ENCODE results near the gene SRY. TPM values are rescaled to one million over a fixed set of nuclear protein-coding genes. Genes with fewer than 3 reads are reported as not detected.

SRY gene
- total RNA-seq, 1 donor from 2014 or later = not detected

- no peak for TF ChIP-seq CTCF (IDR thresholded peaks at IDR 0.05)
- no peak overlapping the region for H3K4me3 Mint-ChIP-seq (ENCODE audit: unreplicated experiment)
- H3K4me1 Mint-ChIP-seq (ENCODE audit: unreplicated experiment) = no peaks in the 10 kb centered on the region
- H3K9me3 Mint-ChIP-seq (ENCODE audit: unreplicated experiment) = no peaks in the 10 kb centered on the region
- H3K36me3 Mint-ChIP-seq (ENCODE audit: unreplicated experiment) = no peaks in the 10 kb centered on the region
- no peaks in the 10 kb centered on the region for H3K27me3 Mint-ChIP-seq (ENCODE audit: unreplicated experiment)
- no peak for DNase-seq (ENCODE audit: extremely low spot score, unreplicated experiment)
- H3K27ac Mint-ChIP-seq (ENCODE audit: unreplicated experiment) = no peak overlapping the region
These were observed 12.8 kb upstream of the SRY start for GRCh38 chrY:2800246-2800645.

GRCh38 chrY:2797991-2798390 lies 10.5 kb upstream of the SRY start:
- Mint-ChIP-seq H3K9me3 (ENCODE audit: unreplicated experiment) (no peaks in the 10 kb centered on the region), H3K36me3 (ENCODE audit: unreplicated experiment) (no peaks in the 10 kb centered on the region), H3K4me1 (ENCODE audit: unreplicated experiment) (no peaks in the 10 kb centered on the region), H3K27me3 (ENCODE audit: unreplicated experiment) (no peaks in the 10 kb centered on the region), H3K4me3 (ENCODE audit: unreplicated experiment) (no peak overlapping the region), H3K27ac (ENCODE audit: unreplicated experiment) (no peak overlapping the region)
- DNase-seq (ENCODE audit: extremely low spot score, unreplicated experiment) = no peak
- no peak for TF ChIP-seq CTCF (IDR thresholded peaks at IDR 0.05)

GRCh38 chrY:2796977-2797523 lies 9.6 kb upstream of the SRY start:
- H3K4me3 Mint-ChIP-seq (ENCODE audit: unreplicated experiment) = no peak overlapping the region
- no peaks in the 10 kb centered on the region for H3K36me3 Mint-ChIP-seq (ENCODE audit: unreplicated experiment)
- no peak overlapping the region for H3K27ac Mint-ChIP-seq (ENCODE audit: unreplicated experiment)
- H3K9me3 Mint-ChIP-seq (ENCODE audit: unreplicated experiment) = no peaks in the 10 kb centered on the region
- no peak for TF ChIP-seq CTCF (IDR thresholded peaks at IDR 0.05)
- DNase-seq (ENCODE audit: extremely low spot score, unreplicated experiment) = no peak
- H3K27me3 Mint-ChIP-seq (ENCODE audit: unreplicated experiment) = no peaks in the 10 kb centered on the region
- no peaks in the 10 kb centered on the region for H3K4me1 Mint-ChIP-seq (ENCODE audit: unreplicated experiment)

GRCh38 chrY:2789756-2790155 lies 2.3 kb upstream of the SRY start:
- TF ChIP-seq CTCF (IDR thresholded peaks at IDR 0.05) = no peak
- H3K4me3 Mint-ChIP-seq (ENCODE audit: unreplicated experiment) = no peak overlapping the region
- H3K27me3 Mint-ChIP-seq (ENCODE audit: unreplicated experiment) = no peaks in the 10 kb centered on the region
- H3K36me3 Mint-ChIP-seq (ENCODE audit: unreplicated experiment) = no peaks in the 10 kb centered on the region
- no peak overlapping the region for H3K27ac Mint-ChIP-seq (ENCODE audit: unreplicated experiment)
- H3K9me3 Mint-ChIP-seq (ENCODE audit: unreplicated experiment) = no peaks in the 10 kb centered on the region
- H3K4me1 Mint-ChIP-seq (ENCODE audit: unreplicated experiment) = no peaks in the 10 kb centered on the region
- DNase-seq (ENCODE audit: extremely low spot score, unreplicated experiment) = no peak

GRCh38 chrY:2786876-2787512 lies 488 bp downstream of the SRY start:
- H3K9me3 Mint-ChIP-seq (ENCODE audit: unreplicated experiment) = no peaks in the 10 kb centered on the region
- H3K4me1 Mint-ChIP-seq (ENCODE audit: unreplicated experiment) = no peaks in the 10 kb centered on the region
- no peak for DNase-seq (ENCODE audit: extremely low spot score, unreplicated experiment)
- no peaks in the 10 kb centered on the region for H3K27me3 Mint-ChIP-seq (ENCODE audit: unreplicated experiment)
- TF ChIP-seq CTCF (IDR thresholded peaks at IDR 0.05) = no peak
- no peaks in the 10 kb centered on the region for H3K36me3 Mint-ChIP-seq (ENCODE audit: unreplicated experiment)
- no peak overlapping the region for H3K27ac Mint-ChIP-seq (ENCODE audit: unreplicated experiment)
- H3K4me3 Mint-ChIP-seq (ENCODE audit: unreplicated experiment) = no peak overlapping the region

Other genes with a start within 250 kb of the SRY start
- not detected in 2 replicates for gene RPS4Y1, start 53.9 kb upstream of the SRY start, total RNA-seq
- gene ZFY, start 147.7 kb upstream of the SRY start, total RNA-seq = not detected in 2 replicates

Measured in osteocyte (in vitro differentiated cells).